Right cardiac atrium (tissue), 5 donors: ENCODE results near the gene MSLN. TPM values are rescaled to one million over a fixed set of nuclear protein-coding genes. Genes with fewer than 3 reads are reported as not detected.

Experiments
- ATAC-seq, 2 donors: fragments of 200-7000 bp; cut with Tn5 transposase; one replicate each; pipeline versions ENCODE4 v1.8.0 to v1.9.1; 2020; ENCODE audit warnings: moderate library complexity in 2 of 2, mild to moderate bottlenecking in 1 of 2
- DNase-seq, 3 donors: peaks; one replicate each; pipeline ENCODE4 v3.0.0-alpha.2; 2020
- H3K27ac ChIP-seq: one replicate; pipeline ENCODE4 v1.5.1; 2013; ENCODE audit warnings: mild to moderate bottlenecking, low read length, control low read depth, moderate library complexity
- H3K27me3 ChIP-seq: one replicate; pipeline ENCODE4 v1.6.1; 2013; ENCODE audit not compliant: control insufficient read depth, insufficient read depth
- H3K4me1 ChIP-seq: one replicate; pipeline ENCODE4 v1.6.1; 2013; ENCODE audit warnings: low read length; ENCODE audit not compliant: control insufficient read depth, insufficient read depth
- H3K4me3 ChIP-seq: one replicate; pipeline ENCODE4 v1.5.1; 2013; ENCODE audit warnings: low read length, control low read depth
- H3K9me3 ChIP-seq: one replicate; pipeline ENCODE4 v1.6.1; 2013; ENCODE audit warnings: low read length; ENCODE audit not compliant: control insufficient read depth
- WGBS: extraction: QIAGEN DNeasy Blood & Tissue Kit; methylation state at CpG from one replicate; pipeline ENCODE4 v1.1.7; 2013; 5-methylcytosine and 5-hydroxymethylcytosine counted together
- intact Hi-C, 4 donors: fragments of 100-400 bp; cut with DNase I; formaldehyde crosslinking; loops; one replicate each; pipeline versions ENCODE4 v1.11.0 to v1.14.0; 2022 to 2023
- polyA plus RNA-seq: library from polyadenylated mRNA; stranded (reverse); fragments of 200-250 nt; gene quantifications from one replicate; pipeline ENCODE4 v1.2.3, GENCODE V29; 2013
- total RNA-seq, 4 donors: library from RNA; stranded (reverse); fragmentation: NEBNext Ultra II Directional; extraction: Animal tissue kit (Norgen Biotek cat#: 25700); gene quantifications; one replicate each; pipeline ENCODE4 v1.2.1, GENCODE V29; 2021
- donor health status: healthy with polysubstance abuse.
- donor health status: DM: no; HTN: yes; CAD: no.
- donor health status: DM: no; HTN: no; CAD: no.
- donor health status: DM: no; HTN: yes; CAD: no; lungs with severe emphysema.
- donor health status: DM: yes; HTN: yes; CAD: no.

Gene MSLN
- total and polyA plus RNA-seq, 5 donors = 0.92 to 3.1 (median 1.0) TPM; not detected in 2

GRCh38 chr16:804193-805048 is 43.9 kb downstream of the MSLN start:
- no peaks in the 10 kb centered on the region for H3K4me1 ChIP-seq
- H3K4me3 ChIP-seq = no peak overlapping the region
- no peaks in the 10 kb centered on the region for H3K9me3 ChIP-seq
- DNase-seq (no peak), ATAC-seq (no peak)
- WGBS = 59% methylated on average over 33 of the region's 33 CpGs
- H3K27ac ChIP-seq = no peak overlapping the region
- intact Hi-C loops = no loop called here
- no peaks in the 10 kb centered on the region for H3K27me3 ChIP-seq

- Histone ChIP-seq H3K9me3 (no peaks in the 10 kb centered on the region), H3K27me3 (no peaks in the 10 kb centered on the region), H3K27ac (no peak overlapping the region), H3K4me3 (no peak overlapping the region), H3K4me1 (no peaks in the 10 kb centered on the region)
- intact Hi-C loops = no loop called here
- ATAC-seq = no peak
- DNase-seq = peak in 1 of 3 donors; percentile 58
- 77% methylated on average over 17 of the region's 17 CpGs for WGBS
Observed at GRCh38 chr16:805474-805873, 44.9 kb downstream of the MSLN start.

- peak overlapping the region; percentile 74 for H3K27ac ChIP-seq
- ATAC-seq (peak; percentile 98), DNase-seq (peak; percentile 95 to 98 (median 98))
- WGBS = 15% methylated on average over 80 of the region's 80 CpGs
- H3K4me1 ChIP-seq = no peaks in the 10 kb centered on the region
- intact Hi-C loops = no loop called here
- no peaks in the 10 kb centered on the region for H3K27me3 ChIP-seq
- H3K9me3 ChIP-seq = no peaks in the 10 kb centered on the region
- H3K4me3 ChIP-seq = peak overlapping the region; percentile 82
Observed at GRCh38 chr16:807347-808084, 47.0 kb downstream of the MSLN start.

GRCh38 chr16:808085-808386 is 47.5 kb downstream of the MSLN start:
- Histone ChIP-seq H3K4me3 (peak overlapping the region; percentile 54), H3K27me3 (no peaks in the 10 kb centered on the region), H3K27ac (no peak overlapping the region), H3K9me3 (no peaks in the 10 kb centered on the region), H3K4me1 (no peaks in the 10 kb centered on the region)
- 42% methylated on average over 19 of the region's 19 CpGs for WGBS
- ATAC-seq (no peak), DNase-seq (no peak)
- intact Hi-C loops = no loop called here

- WGBS = 10% methylated on average over 67 of the region's 67 CpGs
Observed at GRCh38 chr16:813204-813915, 52.8 kb downstream of the MSLN start.

GRCh38 chr16:813916-814412 is 53.4 kb downstream of the MSLN start:
- H3K27me3 ChIP-seq = no peaks in the 10 kb centered on the region
- ATAC-seq (no peak), DNase-seq (no peak)
- 61% methylated on average over 22 of the region's 22 CpGs for WGBS
- H3K27ac ChIP-seq = no peak overlapping the region
- H3K4me3 ChIP-seq = no peak overlapping the region
- H3K9me3 ChIP-seq = no peaks in the 10 kb centered on the region
- intact Hi-C loops = loop anchor here in 3 of 4 donors (2.0 to 5.0 kb wide), 3 partner anchors 238 to 243 kb away; no protein-coding TSS in a partner anchor
- no peaks in the 10 kb centered on the region for H3K4me1 ChIP-seq

More at GRCh38 chr16:813204-813915, 52.8 kb downstream of the MSLN start:
- no peak overlapping the region for H3K4me3 ChIP-seq
- H3K4me1 ChIP-seq = no peaks in the 10 kb centered on the region
- intact Hi-C loops = loop anchor here in 3 of 4 donors (2.0 to 5.0 kb wide), 3 partner anchors 239 to 244 kb away; no protein-coding TSS in a partner anchor
- DNase-seq (peak in 2 of 3 donors; percentile 83 to 85), ATAC-seq (peak; percentile 66 to 77)
- H3K27me3 ChIP-seq = no peaks in the 10 kb centered on the region
- H3K27ac ChIP-seq = no peak overlapping the region
- no peaks in the 10 kb centered on the region for H3K9me3 ChIP-seq

GRCh38 chr16:814974-815373 is 54.4 kb downstream of the MSLN start:
- Histone ChIP-seq H3K27me3 (no peaks in the 10 kb centered on the region), H3K27ac (no peak overlapping the region), H3K4me3 (no peak overlapping the region), H3K4me1 (no peaks in the 10 kb centered on the region), H3K9me3 (no peaks in the 10 kb centered on the region)
- no peak for DNase-seq
- no peak for ATAC-seq
- intact Hi-C loops = loop anchor here in 2 of 4 donors (5.0 kb wide), 2 partner anchors 237 to 242 kb away; no protein-coding TSS in a partner anchor
- 73% methylated on average over 9 of the region's 9 CpGs for WGBS

- H3K4me3 ChIP-seq = no peak overlapping the region
- H3K27ac ChIP-seq = no peak overlapping the region
- intact Hi-C loops = no loop called here
- no peaks in the 10 kb centered on the region for H3K27me3 ChIP-seq
- DNase-seq (no peak), ATAC-seq (no peak)
- 89% methylated on average over 15 of the region's 15 CpGs for WGBS
- H3K9me3 ChIP-seq = no peaks in the 10 kb centered on the region
- no peaks in the 10 kb centered on the region for H3K4me1 ChIP-seq
Observed at GRCh38 chr16:815861-816260, 55.3 kb downstream of the MSLN start.

- H3K27me3 ChIP-seq = no peaks in the 10 kb centered on the region
- no peak for DNase-seq
- intact Hi-C loops = no loop called here
Observed at GRCh38 chr16:817001-817906, 56.7 kb downstream of the MSLN start.

GRCh38 chr16:818132-818531 is 57.6 kb downstream of the MSLN start:
- 80% methylated on average over 8 of the region's 8 CpGs for WGBS
- Histone ChIP-seq H3K4me3 (no peak overlapping the region), H3K4me1 (no peaks in the 10 kb centered on the region), H3K27me3 (no peaks in the 10 kb centered on the region), H3K27ac (no peak overlapping the region), H3K9me3 (no peaks in the 10 kb centered on the region)
- DNase-seq = no peak
- no peak for ATAC-seq
- intact Hi-C loops = no loop called here

More at GRCh38 chr16:817001-817906, 56.7 kb downstream of the MSLN start:
- Histone ChIP-seq H3K4me3 (no peak overlapping the region), H3K9me3 (no peaks in the 10 kb centered on the region), H3K4me1 (no peaks in the 10 kb centered on the region), H3K27ac (no peak overlapping the region)
- WGBS = 57% methylated on average over 71 of the region's 71 CpGs
- no peak for ATAC-seq
